Epidermal melanocyte (primary cell): ENCODE measurements around the gene RAD51AP1.
A peak's percentile ranks its signal among the peaks of the same experiment; 100 is the strongest.

Experiments used
- DNase-seq: peaks from one replicate; pipeline ENCODE4 v3.0.0; 2011; ENCODE audit warnings: low spot score; ENCODE audit not compliant: insufficient read length

RAD51AP1 gene

DNA sequence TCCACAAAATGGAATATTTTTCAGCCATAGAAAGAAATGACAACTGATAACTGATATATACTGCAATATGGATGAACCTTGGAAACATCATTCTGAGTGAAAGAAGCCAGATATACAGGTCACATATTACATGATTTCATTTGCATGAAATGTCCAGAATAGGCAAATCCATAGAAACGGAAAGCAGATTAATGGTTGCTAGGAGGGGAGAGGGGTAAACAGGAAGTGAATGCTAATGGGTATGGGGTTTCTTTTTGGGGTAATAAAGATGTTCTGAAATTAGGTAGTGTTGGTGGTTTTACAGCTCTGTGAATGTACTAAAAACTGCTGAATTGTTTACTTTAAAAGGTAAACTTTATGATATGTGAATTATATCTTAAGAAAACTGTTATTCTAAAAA lies 6.5 kb downstream of the RAD51AP1 start:
- no peak for DNase-seq

DNA sequence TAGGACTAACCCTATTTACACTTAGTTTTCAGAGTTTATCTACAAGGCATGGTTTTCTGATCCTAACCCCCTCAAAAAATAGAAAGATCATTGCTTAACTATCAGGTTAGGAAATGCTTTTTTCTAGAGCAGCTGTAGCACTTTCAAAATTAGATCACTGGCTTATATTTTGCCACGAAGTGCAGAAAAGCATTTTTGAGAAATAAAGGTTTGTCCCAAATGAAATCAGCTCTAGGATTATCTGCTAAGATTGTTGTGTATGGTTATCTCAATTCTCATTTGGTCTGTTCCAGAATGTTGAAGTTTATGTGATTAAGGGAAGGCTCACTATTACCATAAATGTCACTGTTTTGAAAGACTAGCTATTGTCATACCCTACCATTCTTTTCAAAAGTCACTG lies 13.5 kb downstream of the RAD51AP1 start:
- no peak for DNase-seq

DNA sequence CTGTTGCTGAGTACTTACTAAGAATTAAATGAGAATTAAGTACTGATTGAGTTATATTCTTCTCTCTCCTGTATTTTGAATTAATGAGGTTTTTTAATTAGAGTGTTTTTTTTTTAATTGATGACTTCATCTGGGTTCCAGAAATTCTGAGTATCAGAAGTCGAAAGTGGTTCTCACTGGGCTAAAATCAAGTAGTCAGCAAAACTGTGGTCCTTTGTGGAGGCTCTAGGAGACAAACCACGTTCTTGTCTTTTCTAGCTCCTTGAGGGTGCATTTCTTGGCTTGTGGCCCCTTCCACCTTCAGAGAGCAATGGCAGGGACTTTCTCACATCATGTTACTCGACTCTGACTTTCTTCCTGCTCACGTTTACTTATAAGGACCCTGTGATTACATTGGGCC lies 15.3 kb downstream of the RAD51AP1 start:
- DNase-seq = no peak

DNA sequence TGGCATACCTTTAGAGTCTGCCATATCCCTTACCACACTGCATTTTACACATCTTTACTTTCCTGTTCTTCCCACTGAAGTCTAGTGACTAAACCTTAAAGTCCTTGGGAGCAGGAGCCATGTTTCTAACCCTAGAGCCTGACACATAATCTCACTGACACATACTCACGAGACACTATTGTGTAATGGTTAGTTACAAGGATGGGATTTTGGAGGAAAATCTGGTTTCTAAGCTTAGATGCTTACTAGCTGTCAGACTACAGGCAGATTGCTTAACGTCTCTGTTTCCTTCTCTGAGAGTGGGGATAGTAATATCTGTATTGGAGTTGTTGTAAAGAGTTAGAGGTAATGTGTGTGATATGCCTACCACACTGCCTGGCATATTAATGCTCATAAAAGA lies 17.1 kb downstream of the RAD51AP1 start:
- DNase-seq = no peak

- no peak for DNase-seq
Observed at GRCh38 chr12:4556735-4557530, 18.2 kb downstream of the RAD51AP1 start.

DNA sequence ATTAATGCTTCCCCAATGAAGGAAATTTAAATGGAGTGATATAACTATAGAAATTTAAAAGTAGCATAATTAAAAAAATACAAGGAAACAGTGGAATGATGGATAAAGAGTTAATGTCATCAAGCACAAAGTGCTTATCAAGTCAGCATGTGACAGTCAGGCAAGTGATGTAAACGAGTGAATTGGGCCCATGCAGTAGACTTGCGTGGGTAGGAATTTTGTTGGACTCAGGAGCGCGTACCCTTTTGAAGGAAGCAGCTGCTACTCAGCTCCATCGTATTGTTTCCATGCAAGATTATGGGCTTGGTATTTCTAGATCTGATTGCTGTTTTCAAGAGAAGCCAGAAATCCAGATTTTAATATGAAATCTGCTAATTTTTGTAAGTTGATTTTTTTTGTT lies 18.9 kb downstream of the RAD51AP1 start:
- no peak for DNase-seq

GRCh38 chr12:4558171-4558570 lies 19.5 kb downstream of the RAD51AP1 start:
- no peak for DNase-seq

GRCh38 chr12:4562034-4562657 lies 23.5 kb downstream of the RAD51AP1 start, which contains the start of gene DYRK4:
Gene DYRK4, plus strand, starts transcription at chr12:4562208. Its CDS starts 38 bp downstream, at chr12:4562246.
- peak; percentile 53 for DNase-seq

GRCh38 chr12:4563336-4563735 lies 24.6 kb downstream of the RAD51AP1 start:
- no peak for DNase-seq

DNA sequence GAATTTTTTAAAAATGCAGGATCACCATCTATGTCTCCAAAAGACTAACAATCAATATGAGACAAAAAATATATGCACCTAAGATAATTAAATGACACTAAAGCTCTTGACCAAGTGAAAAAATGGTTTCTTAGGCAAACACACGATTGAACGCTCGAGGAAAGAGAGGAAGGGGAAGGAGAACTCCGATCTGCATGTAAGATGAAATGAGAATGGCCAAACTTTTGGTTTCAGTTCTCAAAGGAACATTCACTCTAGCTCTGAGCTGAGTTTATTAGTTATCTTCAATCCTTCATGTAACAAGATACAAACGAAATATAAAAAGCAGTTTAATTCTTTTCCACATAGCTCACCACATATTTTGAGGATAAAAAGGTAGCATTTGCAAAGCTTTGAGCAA lies 26.1 kb downstream of the RAD51AP1 start:
- DNase-seq = no peak

DNA sequence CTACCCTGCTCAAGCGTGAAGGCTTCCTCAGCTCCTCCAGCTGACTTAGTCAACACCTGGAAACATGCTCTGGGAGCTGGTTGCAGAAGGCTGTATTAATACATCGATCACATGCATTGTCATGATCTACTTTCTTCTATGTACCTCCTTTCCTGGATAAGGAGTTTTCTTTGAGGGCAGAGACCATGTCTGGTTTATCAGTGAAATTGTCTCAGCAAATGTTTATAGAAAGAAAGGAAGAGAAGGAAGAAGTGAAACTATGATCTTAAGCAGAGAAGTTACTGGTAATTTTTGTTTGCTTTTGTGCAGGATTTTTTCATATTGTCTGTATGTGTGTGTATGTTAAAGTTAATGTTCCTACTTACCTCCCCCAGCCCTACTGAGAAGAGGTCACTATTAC lies 27.8 kb downstream of the RAD51AP1 start:
- no peak for DNase-seq

GRCh38 chr12:4567073-4567881 lies 28.6 kb downstream of the RAD51AP1 start:
- no peak for DNase-seq

DNA sequence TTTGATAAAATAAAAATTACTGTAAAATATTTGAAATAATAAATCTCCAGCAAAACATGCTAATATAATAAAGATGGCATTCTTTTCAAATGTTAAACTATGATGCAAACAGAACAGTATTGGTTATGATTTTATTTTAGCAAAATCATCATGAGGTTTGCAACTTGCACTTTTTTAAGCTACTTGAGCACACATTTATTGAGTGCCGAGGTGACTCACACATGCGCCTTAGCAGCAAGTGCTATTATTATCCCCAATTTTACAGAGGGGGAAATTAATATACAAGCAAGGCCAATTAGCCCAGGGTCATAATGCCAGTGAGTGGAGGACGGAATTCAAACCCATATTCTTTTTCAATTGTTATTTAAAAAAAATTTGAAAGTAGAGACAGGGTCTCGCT lies 30.6 kb downstream of the RAD51AP1 start:
- no peak for DNase-seq

DNA sequence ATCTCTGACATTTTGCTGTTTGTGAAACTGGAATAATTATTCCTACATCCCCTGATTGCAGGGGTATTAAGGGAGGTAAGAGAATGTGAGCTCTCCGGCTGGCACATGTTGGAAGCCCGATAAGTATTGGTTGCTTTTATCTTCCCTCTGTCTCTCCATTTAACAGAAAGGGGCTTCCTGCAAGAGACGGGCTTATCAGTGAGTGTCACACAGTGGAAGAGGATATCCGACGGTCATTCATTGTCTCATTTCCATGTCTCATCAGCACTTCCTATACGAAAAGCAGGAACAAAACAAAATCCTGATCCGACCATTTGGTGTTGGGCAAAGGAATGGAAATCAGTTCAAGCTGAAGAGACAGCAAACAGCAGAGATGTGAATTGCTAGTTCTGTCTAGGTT lies 34.0 kb downstream of the RAD51AP1 start:
- no peak for DNase-seq

DNA sequence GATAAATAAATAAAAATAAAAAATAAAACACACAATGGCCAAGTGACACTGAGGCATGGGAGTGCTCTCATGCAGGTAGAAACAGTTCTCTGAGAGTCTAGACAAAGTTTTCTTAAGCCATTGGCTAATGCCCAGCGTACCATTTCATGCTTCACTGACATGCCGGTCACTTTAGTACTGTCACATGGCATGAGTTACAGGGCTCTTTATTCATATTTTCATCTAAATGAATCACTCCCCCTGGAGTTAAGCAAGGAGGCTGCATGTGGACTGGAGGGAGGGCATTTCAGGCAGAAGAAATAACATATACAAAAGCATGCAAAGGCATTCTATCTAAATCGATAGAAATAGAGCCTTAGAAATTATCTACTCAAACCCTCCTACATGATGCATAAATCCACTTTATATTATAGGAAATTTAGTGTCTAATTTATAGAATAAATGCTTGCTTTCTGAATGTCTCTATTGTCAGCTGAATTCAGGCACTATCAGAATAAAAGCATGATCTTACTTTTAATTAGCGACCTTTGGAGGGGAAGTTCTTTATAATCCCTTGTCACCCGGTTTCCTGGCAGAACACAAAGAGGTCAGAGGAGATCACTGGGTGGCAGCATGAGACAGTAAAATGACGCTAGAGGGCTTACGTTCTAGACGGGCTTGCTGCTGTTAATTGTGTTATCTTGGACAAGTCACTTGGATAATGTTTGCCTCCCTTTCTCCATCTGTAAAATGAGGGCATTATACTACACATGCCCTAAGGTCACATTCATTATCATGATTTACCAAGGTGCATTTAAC lies 40.8 kb downstream of the RAD51AP1 start:
- no peak for DNase-seq

GRCh38 chr12:4580281-4580688 lies 41.6 kb downstream of the RAD51AP1 start:
- DNase-seq = no peak

DNA sequence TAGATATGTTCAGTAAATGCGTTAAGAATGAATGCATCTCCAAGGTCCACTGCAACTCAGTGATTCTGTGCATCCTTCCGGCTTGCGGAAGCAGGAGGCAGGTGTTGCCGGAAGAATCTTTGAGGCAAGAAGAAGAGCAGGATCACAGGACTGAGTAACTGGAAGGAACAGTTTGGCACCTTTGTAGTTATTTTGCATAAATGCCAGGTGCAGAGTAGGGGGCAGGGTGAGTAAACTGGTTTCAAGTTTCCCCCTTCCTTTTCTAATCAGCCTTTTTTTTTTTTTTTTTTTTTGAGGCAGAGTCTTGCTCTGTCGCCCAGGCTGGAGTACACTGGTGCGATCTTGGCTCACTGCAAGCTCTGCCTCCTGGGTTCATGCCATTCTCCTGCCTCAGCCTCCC lies 45.6 kb downstream of the RAD51AP1 start:
- no peak for DNase-seq

DNA sequence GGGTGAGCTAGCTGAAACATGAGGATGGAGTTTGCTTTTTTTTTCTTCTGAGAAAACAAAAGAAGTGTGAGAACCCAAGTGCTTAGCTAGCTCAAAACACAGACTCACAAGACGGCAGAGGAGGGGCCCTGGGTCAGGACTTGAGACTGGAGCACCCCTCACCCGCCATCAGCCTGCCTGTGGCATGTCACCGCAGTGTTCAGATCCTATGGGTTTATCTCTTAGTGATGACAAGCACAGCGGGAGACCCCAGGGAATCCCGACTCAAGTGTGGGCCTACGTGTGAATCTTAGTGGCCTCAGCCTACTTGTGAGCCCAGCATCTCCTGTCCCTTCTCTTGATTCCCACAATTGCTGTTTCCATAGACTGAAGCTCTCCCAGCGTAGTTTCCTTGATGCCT lies 46.2 kb downstream of the RAD51AP1 start:
- DNase-seq = no peak

- no peak for DNase-seq
Observed at GRCh38 chr12:4586500-4586899, 47.8 kb downstream of the RAD51AP1 start.

- no peak for DNase-seq
Observed at GRCh38 chr12:4587108-4587507, 48.4 kb downstream of the RAD51AP1 start.

- no peak for DNase-seq
Observed at GRCh38 chr12:4588916-4589315, 50.2 kb downstream of the RAD51AP1 start.
